ENCODE results near the gene ASAP2.
"Not testable (repeated sequence)": the region's sequence is repeated elsewhere in the genome, so short reads cannot be mapped to it uniquely, and the experiment has no call there.

Gene ASAP2

GRCh38 chr2:9380702-9381628, 174.4 kb downstream of the ASAP2 start:
- DNase-seq (ENCODE audit: low read depth) = peak; percentile 93

GRCh38 chr2:9382604-9383235, 176.1 kb downstream of the ASAP2 start:
- DNase-seq (ENCODE audit: low read depth) = no peak

DNA sequence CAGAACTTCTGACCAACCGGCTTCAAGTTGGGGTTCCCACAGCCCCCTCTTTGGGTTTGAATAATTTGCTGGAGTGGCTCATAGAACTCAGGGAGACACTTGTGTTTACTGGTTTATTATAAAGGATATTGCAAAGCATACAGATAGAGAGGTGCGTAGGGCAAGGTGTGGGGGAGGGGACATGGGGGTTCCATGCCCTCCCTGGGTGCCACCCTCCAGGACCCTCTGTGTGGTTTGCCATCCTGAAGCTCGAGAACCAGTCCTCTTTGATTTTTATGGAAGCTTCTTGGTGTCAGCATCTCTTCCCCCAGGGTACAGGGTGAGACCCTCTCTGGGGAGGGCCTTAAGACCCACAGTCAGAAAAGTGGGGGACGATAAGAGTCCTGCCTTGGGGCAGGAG, 177.9 kb downstream of the ASAP2 start:
- no peak for DNase-seq (ENCODE audit: low read depth)

GRCh38 chr2:9385841-9386240, 179.2 kb downstream of the ASAP2 start:
- peak; percentile 29 for DNase-seq (ENCODE audit: low read depth)

GRCh38 chr2:9388199-9388681, 181.6 kb downstream of the ASAP2 start:
- DNase-seq (ENCODE audit: low read depth) = no peak

DNA sequence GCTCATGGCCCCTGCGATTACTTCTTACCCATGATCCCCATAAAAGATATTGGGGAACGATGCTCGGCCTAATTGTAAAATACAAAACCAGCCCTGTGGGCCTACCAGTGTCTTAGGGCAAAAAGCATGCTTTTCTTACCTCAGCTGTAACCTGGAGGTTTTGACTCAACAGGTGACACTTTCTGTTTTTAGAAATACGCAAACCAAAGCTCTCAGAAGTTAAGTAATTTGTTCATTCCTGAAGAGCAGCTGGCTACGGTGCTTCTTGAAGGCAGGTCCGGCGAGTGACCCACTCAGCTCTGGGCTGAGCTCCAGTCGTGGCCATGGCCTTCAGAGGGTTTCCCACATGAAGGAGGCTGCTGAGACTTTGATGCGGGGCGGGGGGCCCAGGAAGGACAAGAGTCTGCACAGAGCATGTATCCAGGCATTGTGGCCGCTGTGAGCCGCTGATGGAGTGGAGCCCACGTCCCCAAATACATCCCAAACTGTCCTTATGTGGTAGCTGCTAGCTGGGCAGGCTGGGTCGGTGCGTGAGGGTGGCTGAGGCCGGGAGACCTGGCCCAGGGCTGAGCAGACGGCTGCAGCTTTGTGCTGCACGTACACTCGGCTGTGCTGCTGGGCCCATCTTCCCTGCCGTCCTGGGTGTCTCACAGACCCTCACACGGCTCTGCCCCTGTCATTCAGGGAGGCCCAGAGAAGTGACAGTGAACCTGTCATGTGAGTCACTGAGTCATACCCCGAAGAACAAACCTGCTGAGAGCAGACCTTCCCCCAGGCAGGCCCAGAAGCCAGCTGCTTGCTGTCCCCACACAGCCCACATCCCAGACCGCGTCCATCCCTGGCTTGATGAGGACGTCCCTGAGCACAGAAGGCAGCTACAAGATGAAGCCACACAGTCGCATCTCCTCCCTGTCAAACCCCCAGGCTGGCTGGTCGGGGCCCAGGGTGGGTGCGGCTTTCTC, 182.6 kb downstream of the ASAP2 start:
- no peak for DNase-seq (ENCODE audit: low read depth)

DNA sequence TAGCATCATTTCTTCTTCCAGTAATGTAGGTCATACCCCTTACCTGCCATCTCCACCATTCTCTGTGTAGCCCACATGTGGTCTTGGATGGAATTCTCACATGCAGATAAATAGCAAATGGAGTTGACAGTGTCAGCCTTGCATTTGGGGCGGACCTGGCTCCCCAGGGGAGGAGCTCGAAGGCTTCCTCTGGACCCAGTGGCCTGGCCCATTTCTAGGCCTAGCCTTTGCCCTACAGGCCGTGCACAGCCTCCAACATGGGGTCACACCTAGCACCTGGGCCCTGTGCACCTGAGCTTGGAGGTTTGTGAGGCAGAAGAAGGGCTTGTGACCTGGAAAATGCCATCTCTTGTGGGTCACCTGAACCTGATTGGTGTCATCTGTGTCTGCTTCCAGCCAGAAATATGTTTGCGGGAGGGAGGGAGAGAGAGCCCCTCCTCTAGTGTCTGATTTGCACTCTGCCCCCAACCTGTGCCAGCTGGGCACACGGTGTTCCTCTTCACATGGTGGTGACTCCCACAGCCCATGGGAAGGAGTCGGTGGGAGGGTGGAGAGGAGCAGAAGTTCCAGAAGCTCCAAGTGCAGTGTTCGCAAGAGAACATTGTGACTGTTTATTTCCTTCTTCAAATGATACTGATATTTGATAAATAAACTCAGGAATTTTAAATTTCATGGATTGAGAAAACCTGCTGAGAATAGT, 183.7 kb downstream of the ASAP2 start:
- DNase-seq (ENCODE audit: low read depth) = no peak

- no peak for DNase-seq (ENCODE audit: low read depth)
These were observed 184.4 kb downstream of the ASAP2 start for GRCh38 chr2:9390991-9391390.

GRCh38 chr2:9391961-9392720, 185.5 kb downstream of the ASAP2 start:
- no peak for DNase-seq (ENCODE audit: low read depth)

DNA sequence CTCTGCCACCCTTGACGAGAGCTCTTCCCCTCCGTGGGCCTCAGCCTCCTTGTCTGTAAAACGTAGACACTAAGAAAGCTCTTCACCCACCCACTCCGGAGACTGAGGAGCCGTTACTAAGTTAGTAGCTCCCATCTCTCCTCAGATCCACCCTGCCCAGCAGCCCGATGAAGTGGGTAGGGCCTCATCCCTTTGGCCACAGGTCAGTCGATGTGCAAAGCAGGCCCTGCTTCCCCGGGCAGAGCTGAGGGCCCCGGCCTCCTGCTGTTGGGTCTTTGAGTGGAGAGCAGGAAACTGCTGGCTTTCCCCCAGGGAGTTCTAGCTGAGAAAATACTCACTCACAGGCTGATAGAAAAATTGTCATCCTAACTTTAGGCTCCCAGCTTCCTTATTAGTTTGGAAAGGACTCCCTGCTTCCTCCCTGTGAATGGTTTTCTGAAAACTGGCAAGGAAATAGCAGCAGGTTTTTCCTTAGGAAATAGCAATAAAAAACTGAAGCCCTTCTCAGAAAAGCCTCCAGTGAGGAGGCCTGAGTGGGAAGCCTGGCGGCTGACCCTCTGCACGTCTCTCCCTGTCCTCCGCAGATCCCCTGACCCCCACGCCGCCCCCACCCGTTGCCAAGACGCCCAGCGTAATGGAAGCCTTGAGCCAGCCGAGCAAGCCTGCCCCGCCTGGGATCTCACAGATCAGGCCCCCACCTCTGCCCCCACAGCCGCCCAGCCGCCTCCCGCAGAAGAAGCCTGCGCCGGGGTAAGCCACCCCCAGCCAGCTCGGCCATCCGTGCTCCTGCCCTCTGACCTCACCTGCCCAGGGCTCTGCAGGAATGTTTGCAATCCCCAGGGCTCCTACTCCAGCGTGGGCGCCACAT, 186.5 kb downstream of the ASAP2 start:
- no peak for DNase-seq (ENCODE audit: low read depth)

DNA sequence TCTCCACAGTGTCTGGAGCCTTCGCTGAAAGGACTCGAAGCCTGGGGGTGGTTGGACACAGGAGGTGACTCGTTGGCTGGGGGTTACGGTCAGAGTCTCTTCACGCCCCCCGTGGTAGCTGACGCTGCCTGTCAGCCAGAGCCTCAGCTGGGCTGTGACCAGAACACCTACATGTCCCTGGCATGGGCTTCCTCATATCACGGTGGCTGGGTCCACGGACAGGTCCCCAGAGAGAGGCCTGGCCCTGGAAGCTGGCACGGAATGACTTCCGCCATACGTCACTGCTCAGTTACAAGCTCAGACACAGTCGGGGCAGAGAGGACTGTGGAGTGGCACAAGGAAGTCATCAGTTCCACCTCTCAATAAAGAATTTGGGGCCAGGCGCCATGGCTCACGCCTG, 188.2 kb downstream of the ASAP2 start:
- DNase-seq (ENCODE audit: low read depth) = no peak

- DNase-seq (ENCODE audit: low read depth) = no peak
These were observed 190.6 kb downstream of the ASAP2 start for GRCh38 chr2:9397201-9397600.

- DNase-seq (ENCODE audit: low read depth) = not testable (repeated sequence)
These were observed 191.6 kb downstream of the ASAP2 start for GRCh38 chr2:9398251-9398650.

GRCh38 chr2:9398881-9399780, 192.5 kb downstream of the ASAP2 start:
- no peak for DNase-seq (ENCODE audit: low read depth)

GRCh38 chr2:9400268-9401058, 193.9 kb downstream of the ASAP2 start:
- DNase-seq (ENCODE audit: low read depth) = no peak

DNA sequence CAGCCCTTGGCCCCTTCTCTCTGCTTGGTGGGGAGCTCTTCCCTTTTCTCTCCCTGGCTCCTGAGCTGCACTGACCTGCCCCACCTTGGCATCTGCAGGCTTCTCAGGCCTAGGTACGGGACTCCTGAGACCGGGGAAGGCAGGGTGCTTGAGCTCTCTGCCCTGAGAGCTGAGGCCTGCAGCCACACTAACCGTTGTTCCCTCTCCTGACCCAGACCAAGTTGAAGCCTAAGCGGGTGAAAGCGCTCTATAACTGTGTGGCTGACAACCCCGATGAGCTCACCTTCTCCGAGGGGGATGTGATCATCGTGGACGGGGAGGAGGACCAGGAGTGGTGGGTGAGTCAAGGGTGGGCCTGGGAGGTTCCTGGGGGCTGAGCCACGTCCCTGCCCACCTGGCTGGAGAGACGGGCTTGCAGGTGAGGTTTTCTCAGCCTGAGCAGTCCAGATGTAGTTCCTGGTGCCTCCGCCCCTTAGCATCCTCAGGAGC, 194.5 kb downstream of the ASAP2 start:
- DNase-seq (ENCODE audit: low read depth) = no peak

DNA sequence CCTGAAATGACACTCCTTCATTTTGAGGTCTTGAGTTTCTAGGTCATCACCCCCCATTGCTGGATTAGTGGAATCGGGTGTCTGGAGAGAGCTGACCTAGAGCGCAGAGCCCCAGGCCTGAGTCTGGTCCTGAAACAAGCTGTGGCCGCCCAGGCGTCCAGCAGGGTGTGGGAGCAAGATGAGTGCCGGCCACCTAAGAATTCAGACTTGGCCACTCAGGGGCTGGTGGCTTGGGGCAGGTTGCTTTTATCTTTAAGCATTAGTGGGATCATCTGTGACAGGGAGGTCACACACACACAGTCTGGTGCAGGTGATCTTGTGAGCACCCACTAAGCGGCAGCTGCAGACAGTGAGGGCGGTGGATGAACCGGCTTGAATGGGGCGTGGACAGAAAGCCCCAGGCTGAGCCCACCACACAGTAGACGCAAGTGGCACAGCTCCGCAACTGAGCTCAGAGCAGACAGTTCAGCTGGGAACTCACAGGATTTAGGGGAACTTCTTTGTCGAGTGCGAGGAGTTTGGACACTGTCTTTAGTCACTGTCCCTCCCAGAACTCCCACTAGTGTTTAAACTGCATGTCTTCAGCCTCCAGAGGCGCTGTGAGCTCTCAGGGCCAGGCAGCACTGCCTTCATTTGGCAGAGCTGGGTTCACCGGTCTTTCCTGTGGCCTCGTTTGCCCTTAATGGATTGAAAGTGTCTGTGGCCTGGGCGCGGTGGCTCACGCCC, 195.2 kb downstream of the ASAP2 start:
- DNase-seq (ENCODE audit: low read depth) = no peak
